PFSK-1 (cell line): ENCODE results near the gene GCH1.

ENCODE experiments used
- FOXP2 ChIP-seq: optimal IDR thresholded peaks from 2 replicates; pipeline ENCODE3; 2011; ENCODE audit warnings: borderline replicate concordance, control low read depth, inconsistent platforms; ENCODE audit not compliant: insufficient read depth; ENCODE audit errors: extremely low read length, extremely low read depth
- POLR2AphosphoS5 ChIP-seq: IDR thresholded peaks from 2 replicates; pipeline ENCODE4 v1.6.1; 2012; ENCODE audit warnings: low read depth, mild to moderate bottlenecking, control low read depth, low read length, moderate library complexity
- REST ChIP-seq, 2 experiments: IDR thresholded peaks; 2 replicates each; pipeline versions ENCODE4 v1.6.1 to v1.8.0; 2011 to 2012; ENCODE audit warnings: low read depth in 2 of 2, low read length in 2 of 2, control low read depth in 1 of 2, inconsistent platforms in 1 of 2, mild to moderate bottlenecking in 1 of 2, moderate library complexity in 1 of 2; ENCODE audit not compliant: insufficient read depth in 1 of 2
- SIN3A ChIP-seq: IDR thresholded peaks from 2 replicates; pipeline ENCODE4 v1.6.1; 2012; ENCODE audit warnings: mild to moderate bottlenecking, low read length, moderate library complexity, borderline replicate concordance; ENCODE audit not compliant: insufficient read depth
- TAF1 ChIP-seq: IDR thresholded peaks from 2 replicates; pipeline ENCODE4 v1.6.1; 2012; ENCODE audit warnings: low read length, control low read depth, borderline replicate concordance; ENCODE audit not compliant: insufficient read depth

The GCH1 gene

GRCh38 chr14:54927551-54927950 lies 24.9 kb upstream of the GCH1 start:
- TF ChIP-seq SIN3A (no peak), REST (IDR thresholded peaks at IDR 0.05; ENCODE audit: insufficient read depth in 1 of 2, low read depth in 2 of 2, low read length in 2 of 2) (no peak), TAF1 (no peak), FOXP2 (no peak), POLR2AphosphoS5 (no peak)

- TF ChIP-seq POLR2AphosphoS5: no peak
- TF ChIP-seq SIN3A: no peak
- TF ChIP-seq FOXP2: no peak
- TF ChIP-seq TAF1: no peak
- no peak for TF ChIP-seq REST (IDR thresholded peaks at IDR 0.05; ENCODE audit: insufficient read depth in 1 of 2, low read depth in 2 of 2, low read length in 2 of 2)
Observed at GRCh38 chr14:54922598-54922997, 20.0 kb upstream of the GCH1 start.

GRCh38 chr14:54920052-54920451 lies 17.4 kb upstream of the GCH1 start:
- TF ChIP-seq REST (IDR thresholded peaks at IDR 0.05; ENCODE audit: insufficient read depth in 1 of 2, low read depth in 2 of 2, low read length in 2 of 2) (no peak), FOXP2 (no peak), SIN3A (no peak), TAF1 (no peak), POLR2AphosphoS5 (no peak)

GRCh38 chr14:54919330-54919729 lies 16.7 kb upstream of the GCH1 start:
- TF ChIP-seq SIN3A (no peak), POLR2AphosphoS5 (no peak), TAF1 (no peak)

- TF ChIP-seq FOXP2 (no peak), SIN3A (no peak), POLR2AphosphoS5 (no peak)
Observed at GRCh38 chr14:54918427-54918826, 15.8 kb upstream of the GCH1 start.

- no peak for TF ChIP-seq POLR2AphosphoS5
- TF ChIP-seq FOXP2: no peak
- no peak for TF ChIP-seq TAF1
- no peak for TF ChIP-seq SIN3A
- TF ChIP-seq REST (IDR thresholded peaks at IDR 0.05; ENCODE audit: insufficient read depth in 1 of 2, low read depth in 2 of 2, low read length in 2 of 2): no peak
Observed at GRCh38 chr14:54916101-54916500, 13.5 kb upstream of the GCH1 start.
